NCI-H774 (cell line): ENCODE results near the gene PPP1CA.

ENCODE experiments used
- DNase-seq: peaks from one replicate; lab custom pipeline; 2025; lab: John Stamatoyannopoulos, UW

PPP1CA gene

GRCh38 chr11:67382276-67383136, 19.2 kb downstream of the PPP1CA start:
- DNase-seq = peak; percentile 53

DNA sequence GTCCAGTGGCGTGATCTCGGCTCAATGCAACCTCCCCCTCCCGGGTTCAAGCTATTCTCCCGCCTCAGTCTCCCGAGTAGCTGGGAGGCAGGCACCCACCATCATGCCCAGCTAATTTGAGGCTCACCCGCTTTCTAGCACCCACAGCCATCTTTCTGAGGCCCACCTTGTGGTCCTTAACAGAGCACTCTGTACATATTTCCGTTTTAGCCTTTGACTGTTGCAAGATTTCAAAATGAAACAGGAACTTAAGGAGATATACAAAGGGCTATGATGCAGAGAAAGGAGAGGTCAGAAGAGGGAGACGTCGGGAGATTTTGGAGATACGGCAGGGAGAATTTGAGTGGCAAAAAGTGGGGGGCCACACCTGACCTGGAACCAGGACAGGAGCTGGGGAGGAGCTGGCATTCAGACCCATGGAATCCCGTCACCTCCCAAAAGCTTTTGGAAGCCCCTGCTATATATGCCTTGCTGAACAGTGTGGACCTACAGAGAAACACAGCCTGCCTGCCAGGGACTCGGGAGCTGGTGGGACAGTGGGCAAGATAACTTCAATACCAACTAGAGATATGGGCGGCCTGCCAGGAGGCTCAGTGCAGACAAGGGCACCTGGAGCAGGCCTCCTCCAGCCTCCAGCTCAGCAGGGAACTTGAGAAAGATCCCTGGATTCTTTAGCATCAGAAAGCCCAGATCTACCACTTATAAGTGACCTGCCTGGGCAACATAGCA, 20.2 kb downstream of the PPP1CA start:
- DNase-seq = no peak

DNA sequence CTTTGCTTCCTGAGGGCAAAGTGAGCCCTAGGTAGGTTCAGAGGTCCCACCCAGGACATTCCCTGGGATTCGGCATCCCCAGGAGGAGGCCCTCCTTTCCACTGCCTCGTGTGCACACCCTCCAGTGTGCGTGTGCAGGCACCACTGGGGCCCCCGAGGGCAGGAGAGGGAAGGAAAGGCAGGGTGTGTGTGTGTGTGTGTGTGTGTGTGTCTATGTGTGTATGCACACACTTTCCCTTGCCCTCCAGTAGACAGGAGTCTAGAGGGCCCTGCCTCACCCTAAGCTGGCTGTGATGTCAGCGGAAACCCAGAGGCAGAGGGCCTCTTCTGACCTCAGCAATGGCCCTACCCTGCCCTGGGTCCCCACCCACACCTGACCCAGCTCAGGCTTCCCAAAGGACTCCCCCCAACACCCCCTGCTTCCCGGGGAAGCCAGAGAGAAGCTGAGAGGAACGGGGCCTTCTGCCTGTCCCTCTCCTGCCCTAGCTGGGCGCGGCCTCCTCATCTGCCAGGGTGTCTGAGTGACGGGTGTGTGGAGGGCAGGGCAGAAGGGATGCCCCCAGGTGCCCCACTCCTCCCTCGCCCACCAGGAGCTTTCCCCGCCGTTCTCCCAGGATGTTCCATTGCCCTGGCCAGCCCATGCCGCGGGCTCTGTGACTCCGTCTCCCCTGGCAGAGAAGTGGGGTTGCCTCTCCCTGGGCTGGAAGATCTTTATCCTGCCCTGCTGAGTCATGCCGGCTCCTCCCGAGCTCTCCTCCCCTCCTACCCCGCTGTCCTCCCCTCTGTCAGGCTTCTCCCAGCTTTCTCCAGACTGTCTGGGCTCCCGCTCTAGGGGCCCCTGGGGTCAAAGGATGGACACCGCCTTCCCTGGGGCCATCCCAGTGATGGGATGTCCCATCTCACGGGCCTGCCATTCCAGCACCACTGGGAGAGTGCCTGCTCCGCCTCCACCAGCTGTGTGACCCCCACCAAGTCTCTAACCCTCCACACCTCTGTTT, 22.3 kb downstream of the PPP1CA start:
- no peak for DNase-seq

DNA sequence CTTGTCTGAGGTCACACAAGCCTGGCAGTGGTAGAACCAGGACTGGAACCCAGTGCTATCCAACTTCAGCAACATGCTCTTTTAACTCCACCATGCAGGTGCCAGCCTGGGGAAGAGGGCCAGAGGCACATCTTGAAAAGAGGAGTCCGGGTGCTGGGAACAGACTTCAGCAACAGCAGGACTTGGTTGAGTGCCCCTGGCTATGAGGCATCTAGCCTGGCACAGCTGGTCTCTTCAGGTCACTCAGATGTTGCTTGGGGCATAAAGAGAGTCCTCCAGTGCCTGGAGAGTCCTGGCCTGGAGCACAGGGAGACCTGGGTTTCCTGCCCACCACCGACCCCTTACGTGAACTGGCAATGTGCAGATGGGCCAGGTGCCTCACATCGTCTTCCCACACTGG, 23.1 kb downstream of the PPP1CA start:
- DNase-seq = no peak

DNA sequence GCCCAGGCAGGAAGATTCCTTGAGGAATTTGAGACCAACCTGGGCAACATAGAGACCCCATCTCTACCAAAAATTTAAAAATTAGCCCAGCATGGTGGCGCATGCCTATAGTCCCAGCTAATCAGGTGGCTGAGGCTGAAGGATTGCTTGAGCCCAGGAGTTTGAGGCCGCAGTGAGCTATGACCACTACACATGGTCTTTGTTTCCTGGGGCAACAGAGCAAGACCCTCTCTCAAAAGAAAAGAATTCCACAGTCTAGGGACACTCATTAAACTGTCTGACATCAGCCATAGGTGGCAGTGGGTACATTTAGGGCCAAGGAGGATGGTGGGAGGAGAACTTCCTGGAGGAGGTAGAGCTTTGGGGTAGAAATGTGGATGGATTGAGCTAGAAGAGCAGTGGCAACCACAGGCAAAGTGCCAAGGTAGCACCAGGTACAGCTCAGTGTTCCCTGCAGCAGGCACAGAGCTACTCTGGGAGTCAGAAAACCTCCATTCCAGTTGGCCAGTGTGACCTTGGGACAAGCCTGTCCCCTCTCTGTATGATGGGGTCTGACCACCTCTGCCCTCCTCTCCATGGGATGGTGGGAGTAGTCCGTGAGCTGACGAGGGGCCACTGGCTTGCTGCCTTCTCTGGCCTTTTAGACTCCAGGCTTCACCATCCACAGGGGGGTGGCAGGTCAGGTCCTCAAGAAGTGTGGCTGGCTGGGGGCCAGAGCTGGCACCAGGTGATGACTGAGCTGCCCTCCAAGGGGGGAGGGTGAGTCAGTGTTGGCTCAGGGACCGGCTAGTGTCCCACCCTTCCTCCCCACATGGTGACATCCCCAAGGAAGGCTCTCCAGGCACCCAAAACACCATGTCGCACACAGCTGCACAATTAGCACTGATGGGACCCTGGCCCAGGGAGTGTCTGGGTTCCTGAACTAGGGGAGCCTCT, 24.5 kb downstream of the PPP1CA start:
- DNase-seq = no peak

DNA sequence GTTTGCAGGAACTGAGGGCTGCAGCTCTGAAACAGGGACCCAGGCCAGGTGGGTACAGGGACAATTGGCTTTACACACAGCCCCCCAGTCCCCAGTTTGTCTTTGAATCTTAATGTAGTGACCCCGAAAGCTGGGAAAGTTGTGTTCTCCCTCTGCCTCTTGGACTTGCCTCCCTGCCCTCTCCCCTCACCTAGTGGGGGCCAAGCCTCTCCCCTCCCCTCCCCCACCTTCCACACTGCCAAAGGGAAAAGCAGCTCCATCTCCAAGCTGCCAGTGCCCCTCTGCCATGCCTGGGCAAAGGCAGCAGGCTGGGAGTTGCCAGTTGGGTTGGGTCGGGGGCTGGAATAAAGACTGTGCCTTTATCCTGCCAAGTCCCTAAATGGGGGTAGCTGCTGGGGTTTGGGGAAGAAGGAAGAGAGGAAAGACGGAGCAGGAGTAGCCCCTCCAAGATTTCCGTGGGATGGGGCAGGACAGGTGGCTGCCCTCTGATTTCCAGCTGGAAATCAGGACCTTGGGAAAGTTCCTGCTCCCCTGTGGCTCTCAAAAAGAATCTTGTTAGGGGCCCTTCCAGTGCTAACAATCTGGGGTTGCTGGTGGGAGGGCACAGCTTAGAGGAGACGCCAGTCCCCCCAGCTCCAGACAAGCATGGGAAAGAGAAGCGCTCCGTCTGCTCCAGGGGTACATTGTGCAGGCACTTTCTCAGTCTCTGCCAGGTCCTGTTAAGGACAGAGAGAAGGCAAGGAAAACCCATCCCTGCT, 25.4 kb downstream of the PPP1CA start:
- DNase-seq = no peak

GRCh38 chr11:67375320-67376055, 26.2 kb downstream of the PPP1CA start:
- DNase-seq = no peak

GRCh38 chr11:67374571-67375281, 26.9 kb downstream of the PPP1CA start:
- no peak for DNase-seq

- no peak for DNase-seq
Measured at GRCh38 chr11:67373648-67374570, 27.7 kb downstream of the PPP1CA start.

DNA sequence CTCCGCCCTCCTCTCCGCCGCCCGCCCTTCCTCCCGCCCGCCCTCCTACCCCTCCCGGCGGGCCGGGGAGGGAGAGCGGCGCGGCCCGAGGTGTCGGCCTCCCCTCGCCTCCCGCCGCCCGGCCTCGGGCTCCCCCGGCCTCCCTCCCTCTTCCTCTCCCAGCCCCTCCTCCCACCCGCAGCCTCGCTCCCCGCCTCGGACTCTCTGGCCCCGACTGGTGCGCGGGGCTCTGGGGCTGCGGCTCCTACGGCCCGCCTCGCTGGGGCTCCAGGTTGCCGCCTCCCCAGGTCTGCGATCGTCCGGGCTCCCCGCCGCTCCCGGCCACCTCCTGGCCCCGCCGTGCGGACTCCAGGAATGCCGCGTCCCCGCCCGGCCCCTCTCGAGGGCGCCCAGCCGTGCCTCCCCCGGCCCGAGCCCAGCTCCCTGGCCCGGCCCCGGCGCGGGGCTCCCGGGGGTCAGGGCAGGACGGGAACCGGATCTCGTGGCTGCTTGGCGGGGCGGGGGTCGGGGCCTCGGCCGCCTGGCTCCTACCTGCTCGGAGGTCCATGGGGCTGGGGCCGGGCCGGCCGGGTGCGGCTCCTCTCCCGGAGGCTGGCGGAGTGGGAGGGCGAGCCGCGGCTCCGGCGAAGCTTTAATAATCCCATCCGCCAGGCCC, 28.5 kb downstream of the PPP1CA start, which contains the start of gene CLCF1:
CLCF1 (minus strand) TSS at position 606 of the 655 bp plus-strand sequence; CDS start at position 547, 59 bp downstream.
- peak; percentile 8 for DNase-seq

DNA sequence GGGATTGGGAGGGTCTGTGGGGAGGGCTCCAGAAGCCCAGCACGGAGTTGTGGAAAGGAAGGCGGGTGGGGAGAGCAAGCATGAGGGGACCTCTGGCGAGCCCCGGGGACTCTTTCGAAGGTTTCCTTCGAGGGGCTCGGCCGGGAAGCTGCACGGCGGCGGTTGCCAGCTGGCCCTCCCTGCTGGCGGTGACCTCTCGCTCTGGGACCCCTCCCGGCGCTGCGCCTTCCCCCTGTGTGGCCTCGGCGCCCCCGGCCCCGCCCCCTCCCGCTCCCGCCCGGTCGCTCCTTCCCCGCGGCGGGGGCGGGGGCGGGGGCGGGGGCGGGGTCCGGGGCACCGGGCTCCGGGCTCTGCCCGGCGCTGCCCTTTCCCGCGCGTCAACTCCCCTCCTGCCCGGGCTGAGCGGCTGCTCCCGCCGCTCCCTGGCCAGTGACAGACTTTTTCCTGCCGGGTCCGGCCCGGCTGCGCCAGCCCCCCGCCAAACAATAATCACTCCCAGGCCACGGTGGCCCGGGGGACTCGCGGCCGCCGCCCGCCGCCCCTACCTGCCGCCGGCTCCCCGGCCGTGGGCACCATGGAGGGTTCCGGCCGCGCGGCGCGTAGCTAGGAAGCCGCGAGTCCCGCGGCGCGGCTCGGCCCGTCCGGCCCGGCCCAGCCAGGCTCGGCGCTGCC, 29.2 kb downstream of the PPP1CA start:
- no peak for DNase-seq

GRCh38 chr11:67371911-67372320, 29.7 kb downstream of the PPP1CA start:
- no peak for DNase-seq

- DNase-seq = no peak
Measured at GRCh38 chr11:67371189-67371910, 30.3 kb downstream of the PPP1CA start.

DNA sequence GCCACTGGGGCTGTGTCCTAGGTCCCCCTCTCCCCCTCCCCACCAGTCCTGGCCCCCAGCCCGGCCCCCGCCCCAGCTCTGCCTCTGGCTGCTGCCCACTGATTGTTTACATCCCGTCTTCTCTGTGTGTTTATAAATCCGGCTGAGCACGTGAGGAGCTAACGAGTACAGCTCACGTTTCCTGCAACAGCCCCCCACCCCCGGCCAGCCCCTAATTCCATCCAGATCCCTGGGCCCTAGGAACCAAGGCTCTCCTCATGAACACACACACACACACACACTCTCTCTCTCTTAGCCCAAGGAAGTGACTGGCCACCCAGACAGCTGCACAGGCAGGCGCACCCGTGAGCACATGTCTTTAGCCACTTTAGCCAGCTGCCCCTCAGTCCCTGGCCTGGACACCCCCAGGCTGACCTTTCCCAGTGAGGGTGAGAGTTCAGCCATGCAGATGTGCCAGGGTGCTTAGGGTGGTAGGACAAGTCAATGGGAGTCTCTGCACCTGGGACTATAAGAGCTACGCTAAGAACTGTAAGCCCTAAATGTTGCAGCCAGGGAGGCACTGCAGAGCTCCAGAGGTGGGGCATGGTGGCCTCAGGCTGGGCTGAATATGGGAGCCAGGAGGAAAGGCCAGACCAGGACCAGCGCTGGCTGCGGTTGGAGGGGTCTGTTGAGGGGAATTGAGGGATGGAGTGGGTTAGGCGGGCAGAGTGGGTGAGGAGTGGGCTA, 31.1 kb downstream of the PPP1CA start:
- no peak for DNase-seq

DNA sequence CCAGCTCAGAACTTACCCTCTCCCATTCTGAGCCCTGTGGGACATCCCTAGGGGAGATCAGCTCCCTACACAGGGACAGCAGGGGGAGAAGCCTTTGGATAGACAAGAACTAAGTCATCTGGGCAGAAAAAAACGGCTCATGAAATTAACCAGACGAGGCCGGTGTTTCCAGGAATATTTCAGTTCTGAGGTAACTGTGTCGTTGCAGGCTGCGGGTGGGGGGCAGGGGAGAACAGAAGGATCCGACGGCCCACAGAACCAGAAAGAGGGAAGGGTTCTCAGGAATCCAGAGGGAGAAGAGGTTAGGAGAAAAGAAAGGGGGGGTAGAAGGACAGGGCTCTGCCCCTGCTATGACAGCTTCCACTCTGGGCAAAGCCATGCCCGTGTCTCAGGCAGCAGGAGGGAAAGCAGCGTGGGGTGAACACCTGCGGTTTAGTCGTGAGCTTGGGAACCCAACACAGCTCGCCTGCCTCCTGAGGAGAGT, 31.8 kb downstream of the PPP1CA start:
- no peak for DNase-seq
